ENCODE results near the gene NCKAP5.

GRCh38 chr2:132875193-132875592 lies 693.1 kb downstream of the NCKAP5 start:
- no peak for TF ChIP-seq CTCF (IDR thresholded peaks at IDR 0.05)
- no peak for TF ChIP-seq POLR2A (IDR thresholded peaks at IDR 0.05)
